HCT116 (cell line): ENCODE results near the gene BICDL2. TPM values are rescaled to one million over a fixed set of nuclear protein-coding genes. Genes with fewer than 3 reads are reported as not detected.

ENCODE experiments used
- ATAC-seq: fragments of 200-7000 bp; cut with Tn5 transposase; 2 replicates; pipeline ENCODE4 v1.9.1; 2020; ENCODE audit warnings: mild to moderate bottlenecking, moderate library complexity
- BruUV-seq: library from RNA; stranded (reverse); fragments of 400-500 nt; replicated peaks from 2 replicates; lab custom pipeline; 2021; lab: Mats Ljungman, UMichigan
- CTCF ChIA-PET: fragments of 300-600 bp; sonication (Branson Sonifier 250); formaldehyde crosslinking; loops from one replicate; lab custom pipeline; 2021; ENCODE audit warnings: antibody characterized with exemption; lab: Charles Lee
- POLR2A ChIA-PET: fragments of 300-600, 350-600 bp; sonication (Branson Sonifier 250); formaldehyde crosslinking; loops from one replicate; lab custom pipeline; 2021; ENCODE audit warnings: antibody characterized with exemption; lab: Charles Lee
- RAD21 ChIA-PET, 2 experiments: fragments of 300-600 bp; sonication (Branson Sonifier 250); formaldehyde crosslinking; loops; one replicate each; lab custom pipeline; 2023; ENCODE audit warnings: low total read pairs in 2 of 2; ENCODE audit not compliant: uncharacterized antibody in 2 of 2, unreplicated experiment in 2 of 2, low non-redundant PET in 1 of 2; lab: Charles Lee
- DNase-seq: peaks from one replicate; pipeline ENCODE4 v3.0.0-alpha.2; 2010; ENCODE audit warnings: low read depth, low spot score
- H2AFZ ChIP-seq: fragments of 200-600 bp; shearing (Covaris generic), sonication (generic); 2 replicates; pipeline ENCODE4 v1.6.1; 2017; ENCODE audit warnings: low read depth, mixed run types, mixed read lengths, antibody characterized with exemption, low read length; ENCODE audit not compliant: poor library complexity, severe bottlenecking
- H3K27ac ChIP-seq: 2 replicates; pipeline ENCODE4 v1.5.1; 2012; ENCODE audit warnings: low read depth, low read length
- H3K27me3 ChIP-seq: fragments of 200-600 bp; sonication (generic); 2 replicates; pipeline ENCODE4 v1.6.1; 2016; ENCODE audit warnings: mixed run types, low read length, mixed read lengths; ENCODE audit not compliant: insufficient read depth
- H3K36me3 ChIP-seq, 2 experiments: fragments of 200-500 bp in 1 of 2; fragments of 200-600 bp in 1 of 2; sonication (Bioruptor generic) in 1 of 2; sonication (generic) in 1 of 2; 2 replicates each; pipeline versions ENCODE4 v1.5.1 to v1.6.1; 2014 to 2016; ENCODE audit warnings: low read length in 2 of 2, inconsistent platforms in 1 of 2, mixed read lengths in 1 of 2, mixed run types in 1 of 2; ENCODE audit not compliant: insufficient read depth in 2 of 2, control insufficient read depth in 1 of 2
- H3K4me1 ChIP-seq, 2 experiments: fragments of 200-600 bp in 1 of 2; sonication (generic) in 1 of 2; 2 replicates each; pipeline versions ENCODE4 v1.5.1 to v1.6.1; 2012 to 2017; ENCODE audit warnings: low read length in 2 of 2, inconsistent platforms in 1 of 2, mild to moderate bottlenecking in 1 of 2, mixed read lengths in 1 of 2, mixed run types in 1 of 2, moderate library complexity in 1 of 2; ENCODE audit not compliant: insufficient read depth in 2 of 2, control insufficient read depth in 1 of 2
- H3K4me2 ChIP-seq: fragments of 200-600 bp; sonication (generic); 2 replicates; pipeline ENCODE4 v1.6.1; 2017; ENCODE audit warnings: mixed run types, low read length, mixed read lengths
- H3K4me3 ChIP-seq, 2 experiments: fragments of 200-600 bp in 1 of 2; sonication (generic) in 1 of 2; replicated peaks in 1 of 2; 2 replicates each; pipeline ENCODE4 v1.5.1; 2011 to 2016; ENCODE audit warnings: low read length in 2 of 2, control low read depth in 1 of 2, low read depth in 1 of 2, mild to moderate bottlenecking in 1 of 2, mixed read lengths in 1 of 2, mixed run types in 1 of 2
- H3K79me2 ChIP-seq: fragments of 200-600 bp; sonication (generic); 2 replicates; pipeline ENCODE4 v1.6.1; 2017; ENCODE audit warnings: mild to moderate bottlenecking, mixed run types, low read length, moderate library complexity, mixed read lengths; ENCODE audit not compliant: insufficient read depth
- H3K9ac ChIP-seq: fragments of 200-600 bp; sonication (generic); 2 replicates; pipeline ENCODE4 v1.6.1; 2016; ENCODE audit warnings: low read length, mixed read lengths
- H3K9me2 ChIP-seq: fragments of 200-600 bp; sonication (generic), shearing (Covaris generic); 2 replicates; pipeline ENCODE4 v1.6.1; 2017; ENCODE audit warnings: mixed run types, mild to moderate bottlenecking, moderate library complexity; ENCODE audit not compliant: insufficient read depth
- H3K9me3 ChIP-seq, 2 experiments: fragments of 200-500 bp in 1 of 2; fragments of 200-600 bp in 1 of 2; sonication (Bioruptor generic) in 1 of 2; sonication (generic) in 1 of 2; 2 replicates each; pipeline ENCODE4 v1.6.1; 2014 to 2017; ENCODE audit warnings: low read length in 2 of 2, mixed read lengths in 2 of 2, inconsistent platforms in 1 of 2, low read depth in 1 of 2, mild to moderate bottlenecking in 1 of 2, mixed run types in 1 of 2, moderate library complexity in 1 of 2; ENCODE audit not compliant: control insufficient read depth in 1 of 2, insufficient read depth in 1 of 2
- H4K20me1 ChIP-seq: fragments of 200-600 bp; sonication (generic), shearing (Covaris generic); 2 replicates; pipeline ENCODE4 v1.6.1; 2017; ENCODE audit warnings: mixed run types, mild to moderate bottlenecking, moderate library complexity; ENCODE audit not compliant: insufficient read depth
- CBX3 ChIP-seq: IDR thresholded peaks from 2 replicates; pipeline ENCODE4 v1.6.1; 2012; ENCODE audit warnings: low read depth
- CTCF ChIP-seq, 3 experiments: fragments of 200-600 bp in 1 of 3; sonication (generic) in 1 of 3; IDR thresholded peaks in 2 of 3; conservative IDR thresholded peaks in 1 of 3; 2 replicates each; pipeline ENCODE4 v1.5.1; 2012 to 2017; ENCODE audit warnings: low read depth in 2 of 3, low read length in 2 of 3, antibody characterized with exemption in 1 of 3, borderline replicate concordance in 1 of 3, control low read depth in 1 of 3, mild to moderate bottlenecking in 1 of 3, mixed read lengths in 1 of 3, mixed run types in 1 of 3, moderate library complexity in 1 of 3; ENCODE audit not compliant: insufficient read depth in 1 of 3
- EGR1 ChIP-seq: IDR thresholded peaks from 2 replicates; pipeline ENCODE4 v1.6.1; 2012; ENCODE audit warnings: low read depth
- ELF1 ChIP-seq: IDR thresholded peaks from 2 replicates; pipeline ENCODE4 v1.6.1; 2012; ENCODE audit warnings: low read depth, borderline replicate concordance
- EZH2 ChIP-seq: fragments of 200-600 bp; sonication (generic); IDR thresholded peaks from 2 replicates; pipeline ENCODE4 v1.6.1; 2017; ENCODE audit warnings: antibody characterized with exemption, mixed run types
- FOSL1 ChIP-seq: IDR thresholded peaks from 2 replicates; pipeline ENCODE4 v1.6.1; 2012; ENCODE audit warnings: low read depth
- JUND ChIP-seq: IDR thresholded peaks from 2 replicates; pipeline ENCODE4 v1.6.1; 2012
- POLR2A ChIP-seq: IDR thresholded peaks from 2 replicates; pipeline ENCODE4 v1.7.0; 2011; ENCODE audit warnings: borderline replicate concordance; ENCODE audit not compliant: insufficient read depth, insufficient read length; ENCODE audit errors: extremely low read depth
- RAD21 ChIP-seq: IDR thresholded peaks from 2 replicates; pipeline ENCODE4 v1.6.1; 2012; ENCODE audit warnings: low read depth, mild to moderate bottlenecking
- SIN3A ChIP-seq: IDR thresholded peaks from 2 replicates; pipeline ENCODE4 v1.6.1; 2012; ENCODE audit warnings: low read depth
- SP1 ChIP-seq: IDR thresholded peaks from 2 replicates; pipeline ENCODE4 v1.6.1; 2012; ENCODE audit warnings: low read depth
- SRF ChIP-seq: IDR thresholded peaks from 2 replicates; pipeline ENCODE4 v1.6.1; 2012; ENCODE audit warnings: low read depth
- TCF7L2 ChIP-seq: IDR thresholded peaks from 2 replicates; pipeline ENCODE4 v1.7.0; 2011; ENCODE audit warnings: borderline replicate concordance, inconsistent platforms; ENCODE audit not compliant: insufficient read depth, insufficient read length; ENCODE audit errors: extremely low read depth
- YY1 ChIP-seq: IDR thresholded peaks from 2 replicates; pipeline ENCODE4 v1.6.1; 2011; ENCODE audit warnings: low read length, low read depth, moderate library complexity, mild to moderate bottlenecking; ENCODE audit not compliant: insufficient replicate concordance; ENCODE audit errors: extremely low read depth
- intact Hi-C: fragments of 100-400 bp; cut with micrococcal nuclease; formaldehyde crosslinking; loops from 2 replicates; pipeline ENCODE4 v1.10.0; 2022
- total RNA-seq: library from RNA; stranded (reverse); gene quantifications from one replicate; pipeline ENCODE4 v1.2.1, GENCODE V29; 2021; ENCODE audit not compliant: unreplicated experiment
- TF ChIP-seq, protein P1 (sequence below): IDR thresholded peaks from 2 replicates; pipeline ENCODE4 v1.6.1; 2012; ENCODE audit warnings: low read depth
- TF ChIP-seq, protein P2 (sequence below): IDR thresholded peaks from 2 replicates; pipeline ENCODE4 v1.6.1; 2011; ENCODE audit warnings: mild to moderate bottlenecking, low read length, moderate library complexity; ENCODE audit not compliant: insufficient replicate concordance; ENCODE audit errors: extremely low read depth
- TF ChIP-seq, protein P3 (sequence below): IDR thresholded peaks from 2 replicates; pipeline ENCODE4 v1.6.1; 2012

BICDL2 gene
- total RNA-seq, 1 experiment from 2014 or later = 21.3 TPM

- CTCF ChIA-PET = no interaction called here
- intact Hi-C loops = no loop called here
Observed at GRCh38 chr16:3062553-3062952, 25.8 kb upstream of the BICDL2 start.

More at GRCh38 chr16:3062553-3062952, 25.8 kb upstream of the BICDL2 start:
- H3K4me3 ChIP-seq = no peak overlapping the region
- H3K4me2 ChIP-seq = no peak overlapping the region
- H2AFZ ChIP-seq = no peak overlapping the region
- H3K36me3 ChIP-seq = no peaks in the 10 kb centered on the region
- peaks cover 0 to 25% of the 10 kb centered on the region in 2 experiments; a peak in 3 of 4 replicates for H3K4me1 ChIP-seq
- BruUV-seq = no TSS peak
- H3K9ac ChIP-seq = no peak overlapping the region
- H3K79me2 ChIP-seq = no peaks in the 10 kb centered on the region
- DNase-seq (no peak), ATAC-seq (no peak)
- no peaks in the 10 kb centered on the region for H4K20me1 ChIP-seq
- ChIA-PET POLR2A (interaction anchor here (0.7 to 1.0 kb wide), 2 partner anchors 98 to 192 kb away, joined by 3 to 4 read pairs; no protein-coding TSS in a partner anchor), RAD21 (interaction anchor here in 1 of 2 experiments (0.7 kb wide), 1 partner anchor 632 kb away, joined by 5 read pairs; no protein-coding TSS in a partner anchor)
- no peaks in the 10 kb centered on the region for H3K9me3 ChIP-seq
- H3K27ac ChIP-seq = no peak overlapping the region
- TF ChIP-seq YY1 = no peak
- no peak for TF ChIP-seq ELF1
- no peak for TF ChIP-seq SRF
- TF ChIP-seq POLR2A = no peak
- TF ChIP-seq, protein P1, sequence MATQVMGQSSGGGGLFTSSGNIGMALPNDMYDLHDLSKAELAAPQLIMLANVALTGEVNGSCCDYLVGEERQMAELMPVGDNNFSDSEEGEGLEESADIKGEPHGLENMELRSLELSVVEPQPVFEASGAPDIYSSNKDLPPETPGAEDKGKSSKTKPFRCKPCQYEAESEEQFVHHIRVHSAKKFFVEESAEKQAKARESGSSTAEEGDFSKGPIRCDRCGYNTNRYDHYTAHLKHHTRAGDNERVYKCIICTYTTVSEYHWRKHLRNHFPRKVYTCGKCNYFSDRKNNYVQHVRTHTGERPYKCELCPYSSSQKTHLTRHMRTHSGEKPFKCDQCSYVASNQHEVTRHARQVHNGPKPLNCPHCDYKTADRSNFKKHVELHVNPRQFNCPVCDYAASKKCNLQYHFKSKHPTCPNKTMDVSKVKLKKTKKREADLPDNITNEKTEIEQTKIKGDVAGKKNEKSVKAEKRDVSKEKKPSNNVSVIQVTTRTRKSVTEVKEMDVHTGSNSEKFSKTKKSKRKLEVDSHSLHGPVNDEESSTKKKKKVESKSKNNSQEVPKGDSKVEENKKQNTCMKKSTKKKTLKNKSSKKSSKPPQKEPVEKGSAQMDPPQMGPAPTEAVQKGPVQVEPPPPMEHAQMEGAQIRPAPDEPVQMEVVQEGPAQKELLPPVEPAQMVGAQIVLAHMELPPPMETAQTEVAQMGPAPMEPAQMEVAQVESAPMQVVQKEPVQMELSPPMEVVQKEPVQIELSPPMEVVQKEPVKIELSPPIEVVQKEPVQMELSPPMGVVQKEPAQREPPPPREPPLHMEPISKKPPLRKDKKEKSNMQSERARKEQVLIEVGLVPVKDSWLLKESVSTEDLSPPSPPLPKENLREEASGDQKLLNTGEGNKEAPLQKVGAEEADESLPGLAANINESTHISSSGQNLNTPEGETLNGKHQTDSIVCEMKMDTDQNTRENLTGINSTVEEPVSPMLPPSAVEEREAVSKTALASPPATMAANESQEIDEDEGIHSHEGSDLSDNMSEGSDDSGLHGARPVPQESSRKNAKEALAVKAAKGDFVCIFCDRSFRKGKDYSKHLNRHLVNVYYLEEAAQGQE = no peak
- TF ChIP-seq FOSL1 = no peak
- TF ChIP-seq, protein P2, sequence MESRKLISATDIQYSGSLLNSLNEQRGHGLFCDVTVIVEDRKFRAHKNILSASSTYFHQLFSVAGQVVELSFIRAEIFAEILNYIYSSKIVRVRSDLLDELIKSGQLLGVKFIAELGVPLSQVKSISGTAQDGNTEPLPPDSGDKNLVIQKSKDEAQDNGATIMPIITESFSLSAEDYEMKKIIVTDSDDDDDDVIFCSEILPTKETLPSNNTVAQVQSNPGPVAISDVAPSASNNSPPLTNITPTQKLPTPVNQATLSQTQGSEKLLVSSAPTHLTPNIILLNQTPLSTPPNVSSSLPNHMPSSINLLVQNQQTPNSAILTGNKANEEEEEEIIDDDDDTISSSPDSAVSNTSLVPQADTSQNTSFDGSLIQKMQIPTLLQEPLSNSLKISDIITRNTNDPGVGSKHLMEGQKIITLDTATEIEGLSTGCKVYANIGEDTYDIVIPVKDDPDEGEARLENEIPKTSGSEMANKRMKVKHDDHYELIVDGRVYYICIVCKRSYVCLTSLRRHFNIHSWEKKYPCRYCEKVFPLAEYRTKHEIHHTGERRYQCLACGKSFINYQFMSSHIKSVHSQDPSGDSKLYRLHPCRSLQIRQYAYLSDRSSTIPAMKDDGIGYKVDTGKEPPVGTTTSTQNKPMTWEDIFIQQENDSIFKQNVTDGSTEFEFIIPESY = no peak
- no peak for TF ChIP-seq RAD21
- TF ChIP-seq CBX3 = no peak
- TF ChIP-seq, protein P3, sequence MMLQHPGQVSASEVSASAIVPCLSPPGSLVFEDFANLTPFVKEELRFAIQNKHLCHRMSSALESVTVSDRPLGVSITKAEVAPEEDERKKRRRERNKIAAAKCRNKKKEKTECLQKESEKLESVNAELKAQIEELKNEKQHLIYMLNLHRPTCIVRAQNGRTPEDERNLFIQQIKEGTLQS = no peak
- no peak for TF ChIP-seq CTCF (IDR thresholded peaks at IDR 0.05 in 2 of 3, conservative IDR thresholded peaks at IDR 0.05 in 1 of 3; ENCODE audit: borderline replicate concordance in 1 of 3, insufficient read depth in 1 of 3, low read depth in 2 of 3, low read length in 2 of 3)
- TF ChIP-seq SIN3A = no peak
- no peak for TF ChIP-seq TCF7L2
- TF ChIP-seq JUND = no peak
- no peak for TF ChIP-seq SP1
- no peak for TF ChIP-seq EZH2
- no peak for TF ChIP-seq EGR1
- no peaks in the 10 kb centered on the region for H3K9me2 ChIP-seq
- H3K27me3 ChIP-seq = no peaks in the 10 kb centered on the region
